Measurements from ENCODE around the gene FAF1. TPM values are rescaled to one million over a fixed set of nuclear protein-coding genes. Genes with fewer than 3 reads are reported as not detected.

The FAF1 gene
- total and polyA plus RNA-seq, 8 donors, result 20.1 to 144 (median 27.4) TPM

- Histone ChIP-seq H3K27me3 (no peaks in the 10 kb centered on the region), H3K4me3 (no peak overlapping the region), H3K36me3 (no peaks in the 10 kb centered on the region), H3K9me3 (no peaks in the 10 kb centered on the region), H3K27ac (no peak overlapping the region), H3K4me1 (peaks cover 0 to 8% (median 3%) of the 10 kb centered on the region in 4 donors)
- TF ChIP-seq, protein P1, sequence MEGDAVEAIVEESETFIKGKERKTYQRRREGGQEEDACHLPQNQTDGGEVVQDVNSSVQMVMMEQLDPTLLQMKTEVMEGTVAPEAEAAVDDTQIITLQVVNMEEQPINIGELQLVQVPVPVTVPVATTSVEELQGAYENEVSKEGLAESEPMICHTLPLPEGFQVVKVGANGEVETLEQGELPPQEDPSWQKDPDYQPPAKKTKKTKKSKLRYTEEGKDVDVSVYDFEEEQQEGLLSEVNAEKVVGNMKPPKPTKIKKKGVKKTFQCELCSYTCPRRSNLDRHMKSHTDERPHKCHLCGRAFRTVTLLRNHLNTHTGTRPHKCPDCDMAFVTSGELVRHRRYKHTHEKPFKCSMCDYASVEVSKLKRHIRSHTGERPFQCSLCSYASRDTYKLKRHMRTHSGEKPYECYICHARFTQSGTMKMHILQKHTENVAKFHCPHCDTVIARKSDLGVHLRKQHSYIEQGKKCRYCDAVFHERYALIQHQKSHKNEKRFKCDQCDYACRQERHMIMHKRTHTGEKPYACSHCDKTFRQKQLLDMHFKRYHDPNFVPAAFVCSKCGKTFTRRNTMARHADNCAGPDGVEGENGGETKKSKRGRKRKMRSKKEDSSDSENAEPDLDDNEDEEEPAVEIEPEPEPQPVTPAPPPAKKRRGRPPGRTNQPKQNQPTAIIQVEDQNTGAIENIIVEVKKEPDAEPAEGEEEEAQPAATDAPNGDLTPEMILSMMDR (IDR thresholded peaks at IDR 0.05), result no peak
- TF ChIP-seq EP300 (IDR thresholded peaks at IDR 0.05) (no peak), POLR2A (IDR thresholded peaks at IDR 0.05) (no peak), POLR2AphosphoS5 (IDR thresholded peaks at IDR 0.05) (no peak)
- DNase-seq, result no peak
- intact Hi-C loops (cut with DNase I; ENCODE audit: low total_unique reads), result no loop called here
Measured at GRCh38 chr1:50847303-50847702, 112.8 kb downstream of the FAF1 start.

- WGBS, 5 donors, result 93 to 96% (median 96%) methylated on average over 20 of the region's 20 CpGs
Measured at GRCh38 chr1:50846224-50846839, 113.7 kb downstream of the FAF1 start.

DNA sequence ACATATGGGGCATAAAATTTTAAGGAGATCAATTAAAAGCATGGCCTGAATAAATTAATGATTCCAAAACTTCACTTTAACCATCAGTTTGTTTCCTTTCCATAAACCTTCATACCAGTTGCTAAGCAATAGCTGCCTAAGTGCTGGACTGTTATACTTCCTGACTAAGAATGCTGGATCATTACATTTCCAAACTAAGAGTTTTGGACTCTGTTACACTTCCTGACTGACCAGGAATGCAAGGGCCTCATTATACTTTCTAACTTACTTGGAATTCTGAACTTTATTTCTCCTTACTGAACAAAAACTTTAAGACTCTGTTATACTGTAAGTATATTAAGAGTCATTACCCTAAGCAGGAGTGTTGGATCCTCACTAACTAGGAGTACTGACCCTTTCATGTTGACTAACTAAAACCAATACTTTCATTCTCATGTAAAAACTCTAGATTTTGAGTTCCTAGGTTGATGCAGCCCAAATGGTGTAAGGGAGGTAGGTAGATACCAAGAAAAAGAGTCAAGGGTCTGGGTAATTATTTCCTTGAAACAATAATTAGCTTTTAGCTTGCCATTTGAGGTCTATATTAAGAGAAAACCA lies 118.2 kb downstream of the FAF1 start:
- Histone ChIP-seq H3K27ac (no peak overlapping the region), H3K27me3 (no peaks in the 10 kb centered on the region), H3K9me3 (no peaks in the 10 kb centered on the region), H3K36me3 (no peaks in the 10 kb centered on the region), H3K4me1 (peaks cover 0 to 17% (median 6%) of the 10 kb centered on the region in 4 donors), H3K4me3 (no peak overlapping the region)
- intact Hi-C loops (cut with DNase I; ENCODE audit: low total_unique reads), result no loop called here
- TF ChIP-seq EP300 (IDR thresholded peaks at IDR 0.05) (no peak), POLR2AphosphoS5 (IDR thresholded peaks at IDR 0.05) (no peak), POLR2A (IDR thresholded peaks at IDR 0.05) (no peak)
- TF ChIP-seq, protein P1 (IDR thresholded peaks at IDR 0.05), result no peak
- DNase-seq, result peak in 1 of 2 donors; percentile 47

More at GRCh38 chr1:50846224-50846839, 113.7 kb downstream of the FAF1 start:
- Histone ChIP-seq H3K9me3 (no peaks in the 10 kb centered on the region), H3K4me3 (no peak overlapping the region), H3K4me1 (peaks cover 0 to 14% (median 6%) of the 10 kb centered on the region in 4 donors), H3K36me3 (no peaks in the 10 kb centered on the region), H3K27me3 (no peaks in the 10 kb centered on the region), H3K27ac (no peak overlapping the region)
- TF ChIP-seq POLR2A (IDR thresholded peaks at IDR 0.05) (no peak), POLR2AphosphoS5 (IDR thresholded peaks at IDR 0.05) (no peak), EP300 (IDR thresholded peaks at IDR 0.05) (no peak)
- TF ChIP-seq, protein P1 (IDR thresholded peaks at IDR 0.05), result no peak
- no peak for DNase-seq
- intact Hi-C loops (cut with DNase I; ENCODE audit: low total_unique reads), result no loop called here

- H3K4me3 ChIP-seq, result no peak overlapping the region
- DNase-seq, result no peak
- H3K4me1 ChIP-seq, result peaks cover 0 to under 1% (median 0%) of the 10 kb centered on the region in 4 donors
- no peak overlapping the region for H3K27ac ChIP-seq
- TF ChIP-seq EP300 (IDR thresholded peaks at IDR 0.05) (no peak), POLR2A (IDR thresholded peaks at IDR 0.05) (no peak)
- TF ChIP-seq, protein P1 (IDR thresholded peaks at IDR 0.05), result no peak
- H3K36me3 ChIP-seq, result no peaks in the 10 kb centered on the region
- H3K27me3 ChIP-seq, result no peaks in the 10 kb centered on the region
- no peaks in the 10 kb centered on the region for H3K9me3 ChIP-seq
- intact Hi-C loops (cut with DNase I; ENCODE audit: low total_unique reads), result no loop called here
Measured at GRCh38 chr1:50836117-50836516, 124.0 kb downstream of the FAF1 start.
